Right atrium auricular region (tissue), 2 donors: ENCODE measurements around the gene LYG2. TPM values are rescaled to one million over a fixed set of nuclear protein-coding genes. Genes with fewer than 3 reads are reported as not detected.
"Not testable (repeated sequence)": the region's sequence is repeated elsewhere in the genome, so short reads cannot be mapped to it uniquely, and the experiment has no call there.

Source experiments
- DNase-seq: peaks from one replicate; pipeline ENCODE4 v3.0.0-alpha.2; 2019; ENCODE audit warnings: low spot score
- H3K27ac ChIP-seq, 2 donors: fragments of 200-600 bp; sonication (generic); 1 replicate in 1 of 2; 2 replicates in 1 of 2; pipeline ENCODE4 v1.5.1; 2016 to 2019
- H3K27me3 ChIP-seq, 2 donors: fragments of 200-600 bp; sonication (generic); one replicate each; pipeline versions ENCODE4 v1.5.1 to v1.6.0; 2017 to 2019
- H3K36me3 ChIP-seq: fragments of 200-600 bp; sonication (generic); one replicate; pipeline ENCODE4 v1.5.1; 2016
- H3K4me1 ChIP-seq, 2 donors: fragments of 200-600 bp; sonication (generic); one replicate each; pipeline versions ENCODE4 v1.5.1 to v1.6.0; 2017 to 2019
- H3K4me3 ChIP-seq, 2 donors: fragments of 200-600 bp; sonication (generic); 1 replicate in 1 of 2; 2 replicates in 1 of 2; pipeline ENCODE4 v1.5.1; 2017 to 2019; ENCODE audit warnings: mild to moderate bottlenecking in 1 of 2, moderate library complexity in 1 of 2
- H3K9me3 ChIP-seq, 2 donors: fragments of 200-600 bp; sonication (generic); one replicate each; pipeline ENCODE4 v1.5.1; 2019
- total RNA-seq, 2 donors: library from RNA; depleted of rRNA; stranded (reverse); fragments of >200 nt; gene quantifications; one replicate each; pipeline ENCODE4 v1.1.0, GENCODE V29; 2016
- TF ChIP-seq, protein P1 (sequence below), 2 donors: fragments of 200-600 bp; sonication (generic); IDR thresholded peaks; one replicate each; pipeline ENCODE4 v1.5.1; 2019; ENCODE audit warnings: antibody characterized with exemption in 2 of 2

The LYG2 gene
- total RNA-seq, 2 donors from 2014 or later, result not detected

DNA sequence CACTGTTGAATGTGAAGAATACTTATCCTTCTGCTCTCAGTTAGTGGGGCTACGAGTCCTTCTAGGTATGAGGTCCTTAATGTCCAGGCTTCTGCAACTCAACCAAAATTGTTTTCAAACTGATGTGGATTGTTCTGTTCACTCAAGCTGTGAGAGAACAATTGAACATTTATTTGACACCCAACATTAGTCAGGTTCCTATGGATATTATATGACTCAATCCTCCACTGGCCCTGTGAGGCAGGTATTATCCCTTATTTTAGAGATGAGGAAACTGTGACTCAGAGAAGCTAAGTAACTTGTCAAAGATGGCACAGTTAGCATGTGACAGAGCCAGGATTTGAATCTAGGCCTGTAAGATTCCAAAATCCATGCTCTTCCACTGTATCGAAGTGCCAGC is 1.2 kb upstream of the LYG2 start:
- no peak overlapping the region for H3K27ac ChIP-seq
- no peaks in the 10 kb centered on the region for H3K4me1 ChIP-seq
- H3K27me3 ChIP-seq, result no peaks in the 10 kb centered on the region
- H3K4me3 ChIP-seq, result no peak overlapping the region
- no peak for DNase-seq
- no peaks in the 10 kb centered on the region for H3K9me3 ChIP-seq
- no peaks in the 10 kb centered on the region for H3K36me3 ChIP-seq
- TF ChIP-seq, protein P1, sequence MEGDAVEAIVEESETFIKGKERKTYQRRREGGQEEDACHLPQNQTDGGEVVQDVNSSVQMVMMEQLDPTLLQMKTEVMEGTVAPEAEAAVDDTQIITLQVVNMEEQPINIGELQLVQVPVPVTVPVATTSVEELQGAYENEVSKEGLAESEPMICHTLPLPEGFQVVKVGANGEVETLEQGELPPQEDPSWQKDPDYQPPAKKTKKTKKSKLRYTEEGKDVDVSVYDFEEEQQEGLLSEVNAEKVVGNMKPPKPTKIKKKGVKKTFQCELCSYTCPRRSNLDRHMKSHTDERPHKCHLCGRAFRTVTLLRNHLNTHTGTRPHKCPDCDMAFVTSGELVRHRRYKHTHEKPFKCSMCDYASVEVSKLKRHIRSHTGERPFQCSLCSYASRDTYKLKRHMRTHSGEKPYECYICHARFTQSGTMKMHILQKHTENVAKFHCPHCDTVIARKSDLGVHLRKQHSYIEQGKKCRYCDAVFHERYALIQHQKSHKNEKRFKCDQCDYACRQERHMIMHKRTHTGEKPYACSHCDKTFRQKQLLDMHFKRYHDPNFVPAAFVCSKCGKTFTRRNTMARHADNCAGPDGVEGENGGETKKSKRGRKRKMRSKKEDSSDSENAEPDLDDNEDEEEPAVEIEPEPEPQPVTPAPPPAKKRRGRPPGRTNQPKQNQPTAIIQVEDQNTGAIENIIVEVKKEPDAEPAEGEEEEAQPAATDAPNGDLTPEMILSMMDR (IDR thresholded peaks at IDR 0.05), result no peak

DNA sequence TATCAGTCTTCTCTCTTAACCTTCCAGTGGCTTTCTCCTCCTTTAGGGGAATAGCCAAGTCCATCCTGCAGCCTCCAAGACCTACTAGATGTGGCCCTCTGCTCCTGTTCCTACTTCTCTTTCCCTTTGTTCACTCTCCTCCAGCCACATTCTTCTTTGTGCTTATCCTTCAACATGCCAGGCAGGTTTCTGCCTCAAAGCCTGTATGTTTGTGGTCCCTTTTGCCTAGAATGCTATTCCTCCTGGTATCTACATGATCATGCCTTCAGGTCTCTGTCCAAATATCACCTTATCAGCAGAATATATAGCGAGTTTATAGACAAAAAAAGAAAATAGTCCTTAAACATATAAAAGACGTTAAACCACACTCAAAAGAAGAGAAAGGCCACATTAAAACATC is 5.5 kb downstream of the LYG2 start:
- Histone ChIP-seq H3K4me1 (no peaks in the 10 kb centered on the region), H3K27ac (no peak overlapping the region), H3K27me3 (no peaks in the 10 kb centered on the region), H3K9me3 (no peaks in the 10 kb centered on the region), H3K36me3 (no peaks in the 10 kb centered on the region), H3K4me3 (no peak overlapping the region)
- TF ChIP-seq, protein P1 (IDR thresholded peaks at IDR 0.05), result no peak
- DNase-seq, result no peak

DNA sequence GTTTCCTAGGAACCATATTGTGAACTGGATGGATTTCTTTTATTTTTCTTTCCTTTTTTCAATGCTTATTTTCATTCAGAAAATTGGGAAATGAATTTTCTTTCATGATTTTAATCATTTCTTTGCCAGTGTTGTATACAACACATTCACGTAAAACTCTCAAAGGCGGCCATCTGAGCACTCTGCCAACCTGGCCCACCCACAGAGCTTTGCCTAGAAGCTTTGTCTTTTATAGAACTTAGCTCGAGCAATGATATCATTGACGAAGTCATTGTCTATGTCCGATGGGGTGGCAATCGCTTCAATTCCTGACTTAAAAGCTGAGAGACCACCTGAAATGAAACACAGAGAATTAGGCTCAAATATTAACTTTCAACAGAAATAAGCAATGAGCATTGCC is 13.3 kb downstream of the LYG2 start:
- Histone ChIP-seq H3K27me3 (no peaks in the 10 kb centered on the region), H3K4me3 (no peak overlapping the region), H3K27ac (no peak overlapping the region), H3K36me3 (no peaks in the 10 kb centered on the region), H3K4me1 (no peaks in the 10 kb centered on the region), H3K9me3 (no peaks in the 10 kb centered on the region)
- DNase-seq, result no peak
- TF ChIP-seq, protein P1 (IDR thresholded peaks at IDR 0.05), result no peak

DNA sequence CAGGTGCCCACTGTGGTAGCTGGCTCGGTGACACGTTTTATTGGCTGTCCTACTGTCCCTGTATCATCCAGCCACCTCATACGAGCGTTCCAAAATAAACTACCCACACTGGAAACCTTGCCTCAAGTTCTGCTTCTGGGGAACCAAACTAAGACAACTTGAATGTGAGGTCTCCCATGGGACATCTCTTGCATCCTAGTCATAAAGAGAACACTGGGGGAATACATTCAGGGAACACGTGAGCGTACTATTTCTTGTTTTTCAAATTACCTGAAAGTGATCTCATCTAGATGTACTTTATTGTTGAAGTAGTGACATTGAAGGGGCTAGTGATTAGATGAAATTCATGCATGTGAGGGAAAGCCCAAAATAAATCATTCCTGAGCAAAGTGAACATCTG is 15.0 kb downstream of the LYG2 start:
- Histone ChIP-seq H3K36me3 (no peaks in the 10 kb centered on the region), H3K27ac (no peak overlapping the region), H3K27me3 (no peaks in the 10 kb centered on the region), H3K9me3 (no peaks in the 10 kb centered on the region), H3K4me3 (no peak overlapping the region), H3K4me1 (no peaks in the 10 kb centered on the region)
- no peak for DNase-seq
- TF ChIP-seq, protein P1 (IDR thresholded peaks at IDR 0.05), result no peak

DNA sequence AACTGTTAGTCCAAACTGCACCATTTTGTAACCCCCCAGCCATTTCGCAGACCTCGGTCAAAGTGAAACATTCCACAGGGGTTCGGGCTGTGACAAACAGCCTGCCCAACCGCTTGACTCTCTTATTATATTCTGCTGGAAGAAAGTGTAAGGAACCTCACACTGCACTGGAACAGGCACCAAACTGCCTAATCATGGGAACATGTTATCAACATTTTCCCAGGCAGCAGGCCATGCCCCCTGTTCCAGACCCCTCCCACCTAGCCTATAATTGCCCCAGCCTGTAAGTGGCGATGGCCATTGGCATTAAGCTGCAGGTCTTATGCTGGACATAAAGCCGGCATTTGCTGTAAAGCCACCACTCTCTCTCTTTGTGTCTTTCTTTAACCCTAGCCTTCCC is 16.9 kb downstream of the LYG2 start:
- Histone ChIP-seq H3K9me3 (no peaks in the 10 kb centered on the region), H3K27ac (no peak overlapping the region), H3K27me3 (no peaks in the 10 kb centered on the region), H3K4me1 (no peaks in the 10 kb centered on the region), H3K36me3 (no peaks in the 10 kb centered on the region), H3K4me3 (no peak overlapping the region)
- DNase-seq, result no peak
- TF ChIP-seq, protein P1 (IDR thresholded peaks at IDR 0.05), result no peak

DNA sequence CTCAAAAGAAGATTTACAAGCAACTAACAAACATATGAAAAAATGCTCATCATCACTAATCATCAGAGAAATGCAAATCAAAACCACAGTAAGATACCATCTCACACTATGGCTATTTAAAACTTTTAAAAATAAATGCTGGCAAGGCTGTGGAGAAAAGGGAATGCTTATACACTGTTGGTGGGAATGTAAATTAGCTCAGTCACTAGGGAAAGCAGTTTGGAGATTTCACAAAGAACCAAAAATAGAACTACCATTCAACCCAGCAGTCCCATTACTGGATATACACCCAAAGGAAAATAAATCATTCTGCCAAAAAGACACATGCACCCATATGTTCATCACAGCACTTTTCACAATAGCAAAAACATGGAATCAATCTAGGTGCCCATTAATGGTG is 22.3 kb downstream of the LYG2 start:
- not testable (repeated sequence) for H3K27ac ChIP-seq, DNase-seq, H3K4me1 ChIP-seq, H3K9me3 ChIP-seq, H3K27me3 ChIP-seq, H3K36me3 ChIP-seq, H3K4me3 ChIP-seq
